Measurements from ENCODE around the gene CSF1.

The CSF1 gene

GRCh38 chr1:109882288-109883245 is 28.1 kb upstream of the CSF1 start:
- no peak for DNase-seq (ENCODE audit: low spot score)

- DNase-seq (ENCODE audit: low spot score), result no peak
Observed at GRCh38 chr1:109883248-109883955, 27.2 kb upstream of the CSF1 start.

- no peak for DNase-seq (ENCODE audit: low spot score)
Observed at GRCh38 chr1:109884242-109884891, 26.3 kb upstream of the CSF1 start.

- DNase-seq (ENCODE audit: low spot score), result no peak
Observed at GRCh38 chr1:109885589-109885988, 25.1 kb upstream of the CSF1 start.

GRCh38 chr1:109886827-109887226 is 23.8 kb upstream of the CSF1 start:
- no peak for DNase-seq (ENCODE audit: low spot score)

GRCh38 chr1:109887271-109887670 is 23.4 kb upstream of the CSF1 start:
- DNase-seq (ENCODE audit: low spot score), result no peak

- DNase-seq (ENCODE audit: low spot score), result no peak
Observed at GRCh38 chr1:109887884-109888283, 22.8 kb upstream of the CSF1 start.

- DNase-seq (ENCODE audit: low spot score), result no peak
Observed at GRCh38 chr1:109889094-109889493, 21.6 kb upstream of the CSF1 start.

- DNase-seq (ENCODE audit: low spot score), result no peak
Observed at GRCh38 chr1:109890115-109890953, 20.3 kb upstream of the CSF1 start.

- no peak for DNase-seq (ENCODE audit: low spot score)
Observed at GRCh38 chr1:109891930-109892329, 18.7 kb upstream of the CSF1 start.

GRCh38 chr1:109892561-109893368 is 17.9 kb upstream of the CSF1 start:
- no peak for DNase-seq (ENCODE audit: low spot score)

GRCh38 chr1:109893532-109894171 is 17.0 kb upstream of the CSF1 start:
- no peak for DNase-seq (ENCODE audit: low spot score)

GRCh38 chr1:109894823-109895719 is 15.6 kb upstream of the CSF1 start:
- DNase-seq (ENCODE audit: low spot score), result no peak

- peak; percentile 59 for DNase-seq (ENCODE audit: low spot score)
Observed at GRCh38 chr1:109895720-109896504, 14.7 kb upstream of the CSF1 start.

GRCh38 chr1:109896681-109897080 is 14.0 kb upstream of the CSF1 start:
- DNase-seq (ENCODE audit: low spot score), result no peak

- peak; percentile 23 for DNase-seq (ENCODE audit: low spot score)
Observed at GRCh38 chr1:109897259-109897955, 13.2 kb upstream of the CSF1 start.

GRCh38 chr1:109898842-109899241 is 11.8 kb upstream of the CSF1 start:
- DNase-seq (ENCODE audit: low spot score), result no peak

GRCh38 chr1:109901141-109901523 is 9.5 kb upstream of the CSF1 start:
- DNase-seq (ENCODE audit: low spot score), result no peak
